OCI-LY3 (cell line): ENCODE results near the gene PPP6R2.

ENCODE experiments used
- CTCF ChIP-seq: fragments of 200-600, 300-600 bp; sonication (generic); IDR thresholded peaks from 2 replicates; pipeline ENCODE4 v1.5.1; 2014; ENCODE audit warnings: antibody characterized with exemption, low read length, low read depth
- EZH2phosphoT487 ChIP-seq: fragments of 200-600 bp; shearing (Covaris generic); IDR thresholded peaks from 2 replicates; pipeline ENCODE4 v1.6.1; 2018; ENCODE audit warnings: antibody characterized with exemption, mixed run types, low read depth

DNA sequence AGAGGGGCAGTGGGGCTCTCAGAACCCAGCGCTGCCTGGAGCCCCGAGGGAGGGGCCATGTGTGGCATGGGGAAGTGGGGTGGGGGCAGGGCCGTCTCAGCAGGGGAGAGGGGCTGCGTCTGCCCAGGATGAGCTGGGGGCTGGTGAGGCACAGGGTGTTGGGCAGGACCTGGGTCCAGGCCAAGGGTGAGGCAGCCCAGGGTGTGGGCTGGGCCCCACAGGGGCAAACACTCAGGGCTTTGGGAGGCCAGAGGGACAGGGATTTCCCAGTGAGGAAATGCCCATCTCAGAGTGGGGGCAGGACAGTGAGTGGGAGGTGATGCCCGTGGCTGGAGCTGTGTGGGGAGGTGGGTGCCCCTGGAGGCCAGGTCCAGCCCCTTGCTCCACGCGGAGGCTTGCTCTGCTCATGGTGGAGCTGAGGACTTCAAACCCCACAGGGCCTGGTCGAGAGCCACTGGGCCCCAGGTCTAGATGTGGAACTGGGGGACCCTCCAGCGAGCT, 41.0 kb upstream of the PPP6R2 start:
- no peak for TF ChIP-seq CTCF
- no peak for TF ChIP-seq EZH2phosphoT487
